Stimulated activated CD8-positive, alpha-beta memory T cell treated with anti-CD3 and anti-CD28 coated beads, Interleukin-7, amount 100 ng/mL, for 4 hours (primary cell): ENCODE measurements around the gene WASF1.
"Not testable (repeated sequence)": the region's sequence is repeated elsewhere in the genome, so short reads cannot be mapped to it uniquely, and the experiment has no call there.

ENCODE experiments used
- DNase-seq, 2 donors: peaks; one replicate each; pipeline ENCODE4 v3.0.0-alpha.2; 2020; ENCODE audit warnings: low read depth in 2 of 2

The WASF1 gene

GRCh38 chr6:110173506-110174132, 5.9 kb downstream of the WASF1 start:
- DNase-seq, result no peak

GRCh38 chr6:110170081-110170480, 9.4 kb downstream of the WASF1 start:
- no peak for DNase-seq

GRCh38 chr6:110158479-110158878, 21.0 kb downstream of the WASF1 start:
- DNase-seq, result no peak

GRCh38 chr6:110147870-110148269, 31.6 kb downstream of the WASF1 start:
- no peak for DNase-seq

GRCh38 chr6:110140650-110141049, 38.8 kb downstream of the WASF1 start:
- DNase-seq, result no peak

GRCh38 chr6:110139052-110139451, 40.4 kb downstream of the WASF1 start:
- no peak for DNase-seq

- no peak for DNase-seq
Observed at GRCh38 chr6:110137924-110138887, 41.3 kb downstream of the WASF1 start.

- DNase-seq, result no peak
Observed at GRCh38 chr6:110130362-110130761, 49.1 kb downstream of the WASF1 start.

- DNase-seq, result no peak
Observed at GRCh38 chr6:110128418-110128817, 51.1 kb downstream of the WASF1 start.

- DNase-seq, result no peak
Observed at GRCh38 chr6:110125361-110125760, 54.1 kb downstream of the WASF1 start.

GRCh38 chr6:110121655-110122054, 57.8 kb downstream of the WASF1 start:
- not testable (repeated sequence) for DNase-seq

GRCh38 chr6:110116258-110116657, 63.2 kb downstream of the WASF1 start:
- no peak for DNase-seq

GRCh38 chr6:110114004-110114403, 65.5 kb downstream of the WASF1 start:
- DNase-seq, result no peak

GRCh38 chr6:110105296-110105695, 74.2 kb downstream of the WASF1 start:
- DNase-seq, result no peak

GRCh38 chr6:110103260-110103659, 76.2 kb downstream of the WASF1 start:
- no peak for DNase-seq

GRCh38 chr6:110102411-110102810, 77.1 kb downstream of the WASF1 start:
- no peak for DNase-seq

GRCh38 chr6:110101885-110102284, 77.6 kb downstream of the WASF1 start:
- no peak for DNase-seq

GRCh38 chr6:110098511-110099116, 80.9 kb downstream of the WASF1 start:
- no peak for DNase-seq

GRCh38 chr6:110097443-110097842, 82.0 kb downstream of the WASF1 start:
- DNase-seq, result no peak

GRCh38 chr6:110095935-110096334, 83.5 kb downstream of the WASF1 start:
- no peak for DNase-seq

GRCh38 chr6:110095101-110095500, 84.4 kb downstream of the WASF1 start:
- no peak for DNase-seq

- no peak for DNase-seq
Observed at GRCh38 chr6:110093981-110094380, 85.5 kb downstream of the WASF1 start.

- DNase-seq, result no peak
Observed at GRCh38 chr6:110090876-110091275, 88.6 kb downstream of the WASF1 start.
